IPS-18a (cell line): Measurements from ENCODE around the gene RCAN3.

Experiments
- H3K27ac ChIP-seq: one replicate; pipeline ENCODE4 v1.5.1; 2013; ENCODE audit warnings: low read length
- H3K27me3 ChIP-seq: one replicate; pipeline ENCODE4 v1.6.1; 2013; ENCODE audit warnings: mild to moderate bottlenecking, low read length; ENCODE audit not compliant: control insufficient read depth, insufficient read depth
- H3K36me3 ChIP-seq: one replicate; pipeline ENCODE4 v1.6.1; 2013; ENCODE audit warnings: low read depth, low read length; ENCODE audit not compliant: control insufficient read depth
- H3K4me1 ChIP-seq: one replicate; pipeline ENCODE4 v1.6.1; 2013; ENCODE audit warnings: low read depth, low read length; ENCODE audit not compliant: control insufficient read depth
- H3K4me3 ChIP-seq: one replicate; pipeline ENCODE4 v1.5.1; 2013; ENCODE audit warnings: low read length
- H3K9ac ChIP-seq: one replicate; pipeline ENCODE4 v1.6.1; 2013; ENCODE audit warnings: mild to moderate bottlenecking, low read length, moderate library complexity
- H3K9me3 ChIP-seq: one replicate; pipeline ENCODE4 v1.6.1; 2013; ENCODE audit warnings: low read depth, low read length; ENCODE audit not compliant: control insufficient read depth

Gene RCAN3

DNA sequence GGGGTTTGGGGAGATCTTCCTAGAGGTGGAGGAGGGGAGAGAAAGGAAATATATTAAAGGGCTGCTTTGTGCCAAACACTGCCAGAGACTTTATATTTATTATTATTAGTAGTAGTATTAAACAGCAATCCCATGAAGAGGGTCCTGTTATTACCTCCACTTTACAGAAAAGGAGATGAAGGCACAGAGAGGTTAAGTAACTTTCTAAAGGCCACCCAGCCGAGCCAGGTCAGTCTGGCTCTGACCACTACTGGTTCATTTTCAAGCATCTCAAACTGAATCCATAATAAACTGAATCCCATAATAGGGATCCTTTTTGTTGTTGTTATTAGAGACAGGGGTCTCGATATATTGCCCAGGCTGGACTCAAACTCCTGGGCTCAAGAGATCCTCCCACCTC lies 65.8 kb downstream of the RCAN3 start:
- no peaks in the 10 kb centered on the region for H3K9me3 ChIP-seq
- H3K27me3 ChIP-seq: no peaks in the 10 kb centered on the region
- H3K27ac ChIP-seq: no peak overlapping the region
- no peak overlapping the region for H3K4me3 ChIP-seq
- H3K36me3 ChIP-seq: no peaks in the 10 kb centered on the region
- H3K4me1 ChIP-seq: peaks cover 5% of the 10 kb centered on the region
- no peak overlapping the region for H3K9ac ChIP-seq

DNA sequence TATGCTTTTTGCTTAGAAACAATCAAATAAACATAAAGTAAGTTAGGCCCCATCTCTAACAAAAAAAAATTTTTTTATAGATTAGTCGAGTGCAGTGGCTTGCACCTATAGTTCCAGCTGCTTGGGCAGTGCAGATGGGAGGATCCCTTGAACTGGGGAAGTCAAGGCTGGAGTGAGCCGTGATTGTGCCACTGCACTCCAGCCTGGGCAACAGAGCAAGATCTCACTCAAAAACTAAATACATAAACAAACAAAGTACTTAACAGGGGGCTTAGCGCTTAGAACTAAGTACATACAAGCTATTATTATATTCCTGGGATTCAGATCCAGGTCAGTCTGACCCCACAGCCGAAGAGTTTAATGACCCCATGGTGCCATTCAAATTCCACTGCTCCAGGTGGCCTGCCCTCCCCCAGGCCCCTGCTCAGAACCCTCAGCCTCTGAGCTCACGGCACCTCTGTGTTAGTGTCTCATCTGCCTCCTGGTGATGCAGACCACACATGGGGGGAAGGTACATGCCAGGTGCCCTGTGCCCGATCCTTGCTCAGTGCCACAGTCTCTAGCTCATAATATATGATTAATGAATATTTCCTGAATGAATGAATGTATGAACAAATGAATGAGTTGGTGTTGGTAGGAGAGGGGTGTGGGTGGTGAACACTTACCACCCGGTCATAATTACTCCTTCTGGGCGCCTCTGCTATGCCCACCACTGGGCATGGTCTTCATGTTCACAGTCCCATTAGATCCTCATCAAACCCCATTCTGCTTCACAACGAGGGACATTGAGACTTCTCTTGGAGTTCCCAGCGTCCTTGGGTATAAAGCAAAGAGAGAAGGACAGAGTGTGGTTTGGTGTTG lies 67.9 kb downstream of the RCAN3 start:
- Histone ChIP-seq H3K9me3 (no peaks in the 10 kb centered on the region), H3K4me1 (peaks cover 5% of the 10 kb centered on the region), H3K27ac (no peak overlapping the region), H3K4me3 (no peak overlapping the region), H3K27me3 (no peaks in the 10 kb centered on the region), H3K9ac (no peak overlapping the region), H3K36me3 (no peaks in the 10 kb centered on the region)

DNA sequence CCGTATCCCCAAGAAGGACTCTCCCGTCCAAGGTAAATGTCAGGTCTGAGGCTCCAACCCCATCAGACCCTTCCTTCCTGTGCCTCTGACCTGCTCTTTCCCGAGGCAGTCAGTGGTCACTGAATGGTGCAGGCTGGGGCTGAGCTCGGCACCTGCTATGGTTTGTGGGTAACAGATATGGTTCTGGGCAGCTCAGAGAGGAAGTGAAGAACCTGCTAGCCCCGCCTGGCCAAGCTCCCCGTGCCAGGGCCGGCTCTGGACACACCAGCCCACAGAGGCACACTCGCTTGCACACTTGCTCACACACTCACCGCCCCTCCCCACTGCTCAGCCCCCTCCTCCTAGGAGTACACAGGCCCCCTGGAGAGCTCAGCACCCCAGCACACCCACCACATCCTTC lies 69.7 kb downstream of the RCAN3 start:
- Histone ChIP-seq H3K36me3 (no peaks in the 10 kb centered on the region), H3K9me3 (no peaks in the 10 kb centered on the region), H3K27ac (no peak overlapping the region), H3K27me3 (no peaks in the 10 kb centered on the region), H3K4me1 (peaks cover 2% of the 10 kb centered on the region), H3K4me3 (no peak overlapping the region), H3K9ac (no peak overlapping the region)

DNA sequence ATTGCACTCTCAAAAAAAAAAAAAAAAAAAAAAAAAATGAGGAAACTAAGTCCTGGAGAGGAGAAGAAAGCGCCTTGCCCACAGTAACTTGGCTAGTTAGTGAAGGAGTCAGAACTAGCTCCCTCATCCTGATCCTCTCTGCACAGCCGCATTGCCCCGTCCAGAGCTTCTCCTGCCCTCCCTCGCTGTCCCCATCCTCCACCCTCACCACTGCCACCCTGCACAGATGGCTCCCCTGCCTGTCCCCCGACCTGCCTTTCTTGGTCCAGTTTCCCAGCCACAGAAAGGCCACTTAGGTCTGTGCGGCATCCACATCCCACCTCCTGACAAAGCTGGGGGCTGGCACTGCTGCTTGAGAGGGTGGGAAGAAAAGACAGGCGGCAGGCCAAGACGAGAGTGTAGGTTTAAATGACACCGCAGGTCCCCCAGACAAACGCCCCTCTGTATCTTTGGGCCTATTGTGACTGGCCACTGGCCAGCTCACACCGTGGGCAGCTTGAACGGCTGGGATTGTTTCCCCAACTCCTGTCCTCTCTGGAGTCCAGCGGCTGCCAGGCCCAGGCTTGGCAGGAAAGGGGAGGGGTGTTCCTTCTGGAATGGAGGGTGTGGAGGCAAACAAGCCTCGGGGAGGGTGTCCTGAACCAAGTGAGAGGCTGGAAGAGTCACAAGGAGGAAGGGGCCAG lies 73.4 kb downstream of the RCAN3 start:
- Histone ChIP-seq H3K9me3 (no peaks in the 10 kb centered on the region), H3K27ac (no peak overlapping the region), H3K4me3 (no peak overlapping the region), H3K27me3 (no peaks in the 10 kb centered on the region), H3K9ac (no peak overlapping the region), H3K36me3 (no peaks in the 10 kb centered on the region), H3K4me1 (no peaks in the 10 kb centered on the region)

DNA sequence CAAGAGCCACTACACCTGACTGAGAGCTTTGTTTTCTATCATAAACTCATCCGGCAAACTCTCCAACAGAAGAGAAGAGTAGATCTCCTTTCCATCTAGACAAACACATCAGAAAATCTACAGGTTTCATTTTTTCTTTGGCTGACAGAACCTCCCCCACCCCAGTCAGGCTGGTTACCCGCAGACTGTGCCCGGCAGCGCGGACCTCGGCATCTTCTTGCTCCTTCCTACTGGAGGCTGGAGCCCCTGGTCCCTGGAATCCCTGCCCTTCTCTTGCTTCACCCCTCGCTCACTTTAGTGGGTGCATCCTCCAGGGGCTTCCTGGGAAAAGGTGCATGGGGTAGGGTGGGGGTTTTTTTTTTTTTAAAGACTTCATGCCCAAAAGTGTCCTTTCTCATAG lies 76.2 kb downstream of the RCAN3 start:
- H3K36me3 ChIP-seq: no peaks in the 10 kb centered on the region
- no peak overlapping the region for H3K9ac ChIP-seq
- no peak overlapping the region for H3K4me3 ChIP-seq
- no peak overlapping the region for H3K27ac ChIP-seq
- no peaks in the 10 kb centered on the region for H3K9me3 ChIP-seq
- H3K4me1 ChIP-seq: no peaks in the 10 kb centered on the region
- H3K27me3 ChIP-seq: no peaks in the 10 kb centered on the region

DNA sequence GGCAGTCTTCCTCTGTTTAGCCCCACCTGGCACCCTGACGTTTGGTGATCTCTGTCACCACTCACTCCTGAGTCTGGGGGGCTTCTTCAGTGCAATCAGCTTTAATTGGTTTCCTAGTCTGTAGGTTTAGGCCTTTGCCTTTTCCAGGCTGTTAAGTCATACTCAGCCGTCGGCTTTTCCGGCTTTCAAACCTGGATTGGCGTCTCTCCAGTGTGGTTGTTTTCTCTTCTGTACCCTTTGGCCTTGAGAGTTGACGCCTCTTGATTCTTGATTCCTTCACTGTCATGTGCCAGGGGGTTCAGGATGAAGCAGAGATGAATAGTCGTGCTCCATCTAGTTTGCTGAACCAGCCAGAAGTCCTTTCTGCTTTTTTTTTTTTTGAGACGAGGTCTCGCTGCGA lies 78.1 kb downstream of the RCAN3 start:
- no peaks in the 10 kb centered on the region for H3K36me3 ChIP-seq
- no peaks in the 10 kb centered on the region for H3K27me3 ChIP-seq
- H3K9ac ChIP-seq: no peak overlapping the region
- H3K27ac ChIP-seq: no peak overlapping the region
- no peaks in the 10 kb centered on the region for H3K4me1 ChIP-seq
- H3K9me3 ChIP-seq: no peaks in the 10 kb centered on the region
- H3K4me3 ChIP-seq: no peak overlapping the region

DNA sequence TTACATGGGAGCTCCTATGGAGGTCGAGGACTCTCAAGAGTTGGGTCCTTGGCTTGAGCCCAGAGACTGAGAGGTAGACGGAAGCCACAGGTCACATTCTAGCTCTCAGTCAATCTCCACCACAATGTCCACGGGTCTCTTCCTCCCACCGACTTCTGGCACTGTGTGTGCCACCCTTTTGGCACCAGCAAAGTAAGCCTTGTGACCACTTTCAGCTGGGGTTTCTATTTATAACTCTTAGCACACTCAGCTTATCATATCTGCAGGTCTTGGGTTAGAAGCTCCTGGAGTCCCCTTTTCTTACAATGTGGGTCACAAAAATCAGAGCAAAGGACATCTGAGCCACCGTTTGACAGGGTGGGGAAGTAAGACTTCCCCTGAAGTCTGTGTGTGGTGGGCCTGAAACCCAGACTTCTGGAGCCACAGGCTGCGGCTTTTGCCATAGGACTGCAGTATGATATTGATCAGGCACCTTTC lies 81.6 kb downstream of the RCAN3 start:
- H3K4me1 ChIP-seq: no peaks in the 10 kb centered on the region
- H3K9me3 ChIP-seq: no peaks in the 10 kb centered on the region
- H3K4me3 ChIP-seq: no peak overlapping the region
- H3K36me3 ChIP-seq: no peaks in the 10 kb centered on the region
- no peak overlapping the region for H3K27ac ChIP-seq
- H3K27me3 ChIP-seq: no peaks in the 10 kb centered on the region
- H3K9ac ChIP-seq: no peak overlapping the region

DNA sequence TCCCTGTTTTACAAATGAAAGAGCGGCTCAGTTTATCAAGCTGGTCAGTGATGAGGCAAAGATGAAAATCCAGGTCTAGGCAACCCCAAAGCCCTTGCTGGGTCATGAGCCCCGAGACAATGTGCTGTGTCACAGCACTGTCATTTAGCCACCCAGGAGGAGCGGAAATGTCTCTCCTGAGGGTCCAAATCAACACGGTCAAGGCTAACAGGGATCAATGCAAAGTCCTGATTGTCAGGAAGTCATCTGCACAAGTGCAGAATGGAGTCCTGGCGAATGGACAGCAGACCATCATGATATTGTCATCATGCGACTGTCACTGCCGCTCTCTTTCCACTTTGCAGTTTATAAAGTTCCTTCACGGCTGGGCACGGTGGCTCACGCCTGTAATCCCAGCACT lies 83.5 kb downstream of the RCAN3 start:
- H3K27me3 ChIP-seq: no peaks in the 10 kb centered on the region
- no peaks in the 10 kb centered on the region for H3K36me3 ChIP-seq
- no peak overlapping the region for H3K27ac ChIP-seq
- H3K4me3 ChIP-seq: no peak overlapping the region
- H3K9ac ChIP-seq: no peak overlapping the region
- H3K9me3 ChIP-seq: no peaks in the 10 kb centered on the region
- H3K4me1 ChIP-seq: no peaks in the 10 kb centered on the region

DNA sequence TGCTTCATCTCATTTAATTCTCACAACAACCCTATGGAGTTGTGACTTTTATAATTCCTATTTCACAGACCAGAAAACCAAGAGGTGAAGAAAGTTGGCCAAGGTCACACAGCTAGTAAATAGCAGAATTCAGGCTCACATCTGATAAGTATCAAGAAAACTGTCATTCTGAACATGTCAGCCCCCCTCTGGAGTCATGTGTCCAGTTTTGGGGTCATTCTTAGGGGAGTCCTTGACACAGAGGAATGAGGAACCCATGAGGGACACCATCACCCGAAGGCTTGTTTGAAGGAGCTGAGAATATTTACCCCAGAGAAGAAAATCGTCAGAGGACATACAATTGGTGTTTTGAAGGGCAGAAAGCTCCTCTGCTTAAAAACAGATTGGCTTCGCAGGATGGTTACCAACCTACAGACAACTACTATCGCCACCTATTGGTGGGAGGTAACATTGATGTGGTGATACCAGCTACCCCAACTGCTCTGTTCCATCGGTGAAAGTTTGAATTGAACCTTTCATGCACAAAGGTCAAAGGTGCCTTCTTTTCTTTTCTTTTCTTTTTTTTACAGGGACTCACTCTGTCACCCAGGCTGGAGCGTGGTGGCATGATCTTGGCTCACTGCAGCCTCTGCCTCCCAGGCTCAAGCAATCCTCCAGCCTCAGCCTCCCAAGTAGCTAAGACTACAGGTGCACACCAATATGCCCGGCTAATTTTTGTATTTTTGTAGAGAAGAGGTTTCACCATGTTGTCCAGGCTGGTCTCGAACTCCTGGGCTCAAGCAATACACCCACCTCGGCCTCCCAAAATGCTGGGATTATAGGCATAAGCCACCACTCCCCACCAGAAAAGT lies 84.6 kb downstream of the RCAN3 start:
- Histone ChIP-seq H3K4me3 (no peak overlapping the region), H3K4me1 (no peaks in the 10 kb centered on the region), H3K9ac (no peak overlapping the region), H3K27ac (no peak overlapping the region), H3K27me3 (no peaks in the 10 kb centered on the region), H3K36me3 (no peaks in the 10 kb centered on the region), H3K9me3 (no peaks in the 10 kb centered on the region)

DNA sequence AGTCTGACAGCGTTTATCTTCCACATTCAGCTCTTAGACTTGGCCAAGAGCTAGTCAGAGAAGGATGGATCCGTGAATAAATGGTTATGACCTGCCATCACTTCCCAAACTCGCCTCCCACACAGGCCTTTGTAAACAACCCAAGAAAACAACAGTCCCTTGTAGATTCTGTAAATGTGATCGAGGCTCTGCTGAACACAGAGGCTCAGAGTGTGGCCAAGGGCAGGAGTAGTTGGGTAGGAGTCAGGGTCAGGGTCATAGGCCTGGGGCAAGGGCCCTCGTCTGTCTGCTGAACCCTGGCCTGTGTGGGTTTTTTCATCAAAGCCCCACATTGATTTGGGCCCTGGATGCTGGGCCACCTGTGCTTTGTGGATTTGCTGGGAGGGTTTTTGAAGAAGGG lies 85.9 kb downstream of the RCAN3 start:
- Histone ChIP-seq H3K27ac (no peak overlapping the region), H3K27me3 (no peaks in the 10 kb centered on the region), H3K4me1 (no peaks in the 10 kb centered on the region), H3K36me3 (no peaks in the 10 kb centered on the region), H3K9me3 (no peaks in the 10 kb centered on the region), H3K9ac (no peak overlapping the region), H3K4me3 (no peak overlapping the region)

DNA sequence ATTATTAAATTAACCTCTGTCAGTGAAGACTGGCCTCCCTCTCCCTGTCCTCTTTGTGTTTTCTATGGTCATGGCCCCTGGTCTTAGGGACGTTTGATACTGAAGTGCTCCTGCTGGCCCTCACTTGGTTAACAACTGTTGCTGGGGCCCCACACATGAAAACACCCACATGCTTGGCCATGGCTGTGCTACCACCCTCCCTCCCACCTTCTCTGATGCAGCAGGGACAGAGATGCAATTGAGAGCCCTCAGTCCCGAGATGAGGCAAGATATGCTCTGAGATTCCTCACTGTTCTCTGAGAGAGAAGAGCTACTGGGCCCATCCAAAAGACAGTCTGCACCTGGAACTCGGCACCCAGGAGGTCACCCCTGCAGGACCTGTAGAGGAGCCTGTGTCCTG lies 86.6 kb downstream of the RCAN3 start:
- Histone ChIP-seq H3K9me3 (no peaks in the 10 kb centered on the region), H3K4me3 (no peak overlapping the region), H3K27me3 (no peaks in the 10 kb centered on the region), H3K36me3 (no peaks in the 10 kb centered on the region), H3K9ac (no peak overlapping the region), H3K4me1 (no peaks in the 10 kb centered on the region), H3K27ac (no peak overlapping the region)
